ENCODE measurements around the gene ABCB8.
A peak's percentile ranks its signal among the peaks of the same experiment; 100 is the strongest.

Gene ABCB8

DNA sequence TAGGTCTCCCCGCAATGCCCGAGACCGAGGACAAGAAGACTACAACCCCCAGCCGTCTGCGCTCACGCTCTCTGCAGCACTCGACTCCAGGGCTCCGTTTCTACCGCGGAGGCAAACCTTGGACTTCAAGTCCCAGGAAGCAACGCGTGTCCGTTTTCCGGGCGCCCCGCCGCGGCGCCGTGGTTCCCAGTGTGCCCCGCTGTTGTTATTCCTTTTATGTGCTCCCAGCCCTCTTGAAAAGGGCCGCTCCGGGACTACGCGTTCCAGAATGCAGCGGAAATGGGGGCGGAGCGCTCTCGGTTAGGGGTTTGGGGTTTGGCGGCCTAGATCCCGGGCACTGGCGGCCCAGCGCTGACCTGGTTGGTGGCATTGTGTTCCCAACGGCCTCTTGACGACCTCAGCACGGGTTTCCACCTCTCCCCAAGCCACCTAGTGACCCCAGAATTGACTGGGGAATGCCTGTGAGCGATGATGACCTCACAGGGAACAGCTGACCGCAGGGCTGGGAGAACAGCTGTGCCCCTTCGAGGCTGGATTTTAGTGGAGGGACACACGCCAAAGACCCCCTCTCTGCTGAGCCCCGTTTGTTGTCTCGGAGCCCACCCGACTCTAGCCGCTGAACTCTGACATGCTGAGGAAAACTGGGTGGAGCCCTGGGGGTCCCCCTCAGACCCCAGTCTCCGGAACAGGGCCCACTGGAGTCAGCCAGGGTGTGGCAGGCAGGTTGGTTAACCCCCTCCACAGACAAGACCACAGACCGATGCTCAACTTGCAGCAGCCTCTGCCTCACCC lies 29.9 kb downstream of the ABCB8 start (continued):
- TF ChIP-seq, protein P1, sequence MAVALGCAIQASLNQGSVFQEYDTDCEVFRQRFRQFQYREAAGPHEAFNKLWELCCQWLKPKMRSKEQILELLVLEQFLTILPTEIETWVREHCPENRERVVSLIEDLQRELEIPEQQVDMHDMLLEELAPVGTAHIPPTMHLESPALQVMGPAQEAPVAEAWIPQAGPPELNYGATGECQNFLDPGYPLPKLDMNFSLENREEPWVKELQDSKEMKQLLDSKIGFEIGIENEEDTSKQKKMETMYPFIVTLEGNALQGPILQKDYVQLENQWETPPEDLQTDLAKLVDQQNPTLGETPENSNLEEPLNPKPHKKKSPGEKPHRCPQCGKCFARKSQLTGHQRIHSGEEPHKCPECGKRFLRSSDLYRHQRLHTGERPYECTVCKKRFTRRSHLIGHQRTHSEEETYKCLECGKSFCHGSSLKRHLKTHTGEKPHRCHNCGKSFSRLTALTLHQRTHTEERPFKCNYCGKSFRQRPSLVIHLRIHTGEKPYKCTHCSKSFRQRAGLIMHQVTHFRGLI (tag by site-specific recombination; IDR thresholded peaks at IDR 0.05): no peak
- TF ChIP-seq ZFHX2 (tag by site-specific recombination; conservative IDR thresholded peaks at IDR 0.05) (0 out of 2 replicates have a peak, but pooled peaks have one; percentile 23), ELK4 (IDR thresholded peaks at IDR 0.05; ENCODE audit: borderline replicate concordance, low read depth, low read length) (peak; percentile 84; the same call in 1 of the 2 replicates), ZNF24 (tag by site-specific recombination; IDR thresholded peaks at IDR 0.05) (peak; percentile 69), HOXC10 (CRISPR knock-in tag; IDR thresholded peaks at IDR 0.05) (no peak), FEZF1 (tag by site-specific recombination; IDR thresholded peaks at IDR 0.05) (peak; percentile 61), ZNF624 (tag by site-specific recombination; IDR thresholded peaks at IDR 0.05) (no peak), ZNF670 (tag by site-specific recombination; IDR thresholded peaks at IDR 0.05; ENCODE audit: low read depth) (no peak), ZNF529 (tag by site-specific recombination; IDR thresholded peaks at IDR 0.05; ENCODE audit: insufficient replicate concordance) (no peak), ZNF175 (tag by site-specific recombination; IDR thresholded peaks at IDR 0.05) (no peak), ZNF621 (tag by site-specific recombination; IDR thresholded peaks at IDR 0.05) (no peak), ZNF112 (tag by site-specific recombination; IDR thresholded peaks at IDR 0.05) (no peak), ZNF48 (tag by site-specific recombination; IDR thresholded peaks at IDR 0.05) (no peak), ZFP41 (tag by site-specific recombination; IDR thresholded peaks at IDR 0.05; ENCODE audit: borderline replicate concordance) (no peak), ZNF501 (tag by site-specific recombination; IDR thresholded peaks at IDR 0.05) (peak; percentile 46; the same call in 1 of the 2 replicates), ZNF837 (tag by site-specific recombination; IDR thresholded peaks at IDR 0.05) (no peak), ZNF202 (tag by site-specific recombination; IDR thresholded peaks at IDR 0.05; ENCODE audit: borderline replicate concordance) (no peak), ZNF571 (tag by site-specific recombination; IDR thresholded peaks at IDR 0.05) (no peak), ZBTB48 (tag by site-specific recombination; IDR thresholded peaks at IDR 0.05) (peak; percentile 96), KLF7 (tag by site-specific recombination; IDR thresholded peaks at IDR 0.05; ENCODE audit: borderline replicate concordance) (no peak; the same call in 1 of the 2 replicates), ZNF366 (tag by site-specific recombination; conservative IDR thresholded peaks at IDR 0.05) (no peak), ZNF776 (tag by site-specific recombination; IDR thresholded peaks at IDR 0.05; ENCODE audit: borderline replicate concordance) (no peak), KLF9 (tag by site-specific recombination; IDR thresholded peaks at IDR 0.05; ENCODE audit: low read depth) (peak; percentile 68), ZNF544 (tag by site-specific recombination; IDR thresholded peaks at IDR 0.05) (no peak), RBAK (tag by site-specific recombination; IDR thresholded peaks at IDR 0.05) (no peak), PRDM6 (tag by site-specific recombination; IDR thresholded peaks at IDR 0.05) (no peak), SCRT2 (tag by site-specific recombination; IDR thresholded peaks at IDR 0.05) (no peak), ZNF221 (tag by site-specific recombination; IDR thresholded peaks at IDR 0.05; ENCODE audit: borderline replicate concordance) (no peak), ZNF610 (tag by site-specific recombination; IDR thresholded peaks at IDR 0.05; ENCODE audit: borderline replicate concordance) (0 out of 2 replicates have a peak, but pooled peaks have one; percentile 19)
- TF ChIP-seq, protein P2, sequence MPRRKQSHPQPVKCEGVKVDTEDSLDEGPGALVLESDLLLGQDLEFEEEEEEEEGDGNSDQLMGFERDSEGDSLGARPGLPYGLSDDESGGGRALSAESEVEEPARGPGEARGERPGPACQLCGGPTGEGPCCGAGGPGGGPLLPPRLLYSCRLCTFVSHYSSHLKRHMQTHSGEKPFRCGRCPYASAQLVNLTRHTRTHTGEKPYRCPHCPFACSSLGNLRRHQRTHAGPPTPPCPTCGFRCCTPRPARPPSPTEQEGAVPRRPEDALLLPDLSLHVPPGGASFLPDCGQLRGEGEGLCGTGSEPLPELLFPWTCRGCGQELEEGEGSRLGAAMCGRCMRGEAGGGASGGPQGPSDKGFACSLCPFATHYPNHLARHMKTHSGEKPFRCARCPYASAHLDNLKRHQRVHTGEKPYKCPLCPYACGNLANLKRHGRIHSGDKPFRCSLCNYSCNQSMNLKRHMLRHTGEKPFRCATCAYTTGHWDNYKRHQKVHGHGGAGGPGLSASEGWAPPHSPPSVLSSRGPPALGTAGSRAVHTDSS (tag by site-specific recombination; IDR thresholded peaks at IDR 0.05): no peak
- TF ChIP-seq, protein P3, sequence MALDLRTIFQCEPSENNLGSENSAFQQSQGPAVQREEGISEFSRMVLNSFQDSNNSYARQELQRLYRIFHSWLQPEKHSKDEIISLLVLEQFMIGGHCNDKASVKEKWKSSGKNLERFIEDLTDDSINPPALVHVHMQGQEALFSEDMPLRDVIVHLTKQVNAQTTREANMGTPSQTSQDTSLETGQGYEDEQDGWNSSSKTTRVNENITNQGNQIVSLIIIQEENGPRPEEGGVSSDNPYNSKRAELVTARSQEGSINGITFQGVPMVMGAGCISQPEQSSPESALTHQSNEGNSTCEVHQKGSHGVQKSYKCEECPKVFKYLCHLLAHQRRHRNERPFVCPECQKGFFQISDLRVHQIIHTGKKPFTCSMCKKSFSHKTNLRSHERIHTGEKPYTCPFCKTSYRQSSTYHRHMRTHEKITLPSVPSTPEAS (tag by site-specific recombination; IDR thresholded peaks at IDR 0.05): peak; percentile 14; the same call in 1 of the 2 replicates
- TF ChIP-seq, protein P4, sequence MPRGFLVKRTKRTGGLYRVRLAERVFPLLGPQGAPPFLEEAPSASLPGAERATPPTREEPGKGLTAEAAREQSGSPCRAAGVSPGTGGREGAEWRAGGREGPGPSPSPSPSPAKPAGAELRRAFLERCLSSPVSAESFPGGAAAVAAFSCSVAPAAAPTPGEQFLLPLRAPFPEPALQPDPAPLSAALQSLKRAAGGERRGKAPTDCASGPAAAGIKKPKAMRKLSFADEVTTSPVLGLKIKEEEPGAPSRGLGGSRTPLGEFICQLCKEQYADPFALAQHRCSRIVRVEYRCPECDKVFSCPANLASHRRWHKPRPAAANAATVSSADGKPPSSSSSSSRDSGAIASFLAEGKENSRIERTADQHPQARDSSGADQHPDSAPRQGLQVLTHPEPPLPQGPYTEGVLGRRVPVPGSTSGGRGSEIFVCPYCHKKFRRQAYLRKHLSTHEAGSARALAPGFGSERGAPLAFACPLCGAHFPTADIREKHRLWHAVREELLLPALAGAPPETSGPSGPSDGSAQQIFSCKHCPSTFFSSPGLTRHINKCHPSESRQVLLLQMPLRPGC (tag by site-specific recombination; IDR thresholded peaks at IDR 0.05): peak; percentile 29; the same call in 1 of the 2 replicates

All from HEK293 (cell line).